ENCODE results near the gene NPHP4.

- TF ChIP-seq CTCF (IDR thresholded peaks at IDR 0.05; ENCODE audit: low read depth, low read length, missing input control) (no peak), REST (IDR thresholded peaks at IDR 0.05) (no peak)
Observed at GRCh38 chr1:5877001-5877400, 115.2 kb downstream of the NPHP4 start.

Data from liver (tissue), 2 donors.